SH-SY5Y (cell line): ENCODE measurements around the gene METRNL.

Experiments
- GATA2 ChIP-seq: IDR thresholded peaks from 2 replicates; pipeline ENCODE4 v1.6.1; 2011; ENCODE audit warnings: mild to moderate bottlenecking, low read depth, low read length
- GATA3 ChIP-seq: IDR thresholded peaks from 2 replicates; pipeline ENCODE4 v1.6.1; 2011; ENCODE audit warnings: low read depth, mild to moderate bottlenecking, low read length, moderate library complexity

DNA sequence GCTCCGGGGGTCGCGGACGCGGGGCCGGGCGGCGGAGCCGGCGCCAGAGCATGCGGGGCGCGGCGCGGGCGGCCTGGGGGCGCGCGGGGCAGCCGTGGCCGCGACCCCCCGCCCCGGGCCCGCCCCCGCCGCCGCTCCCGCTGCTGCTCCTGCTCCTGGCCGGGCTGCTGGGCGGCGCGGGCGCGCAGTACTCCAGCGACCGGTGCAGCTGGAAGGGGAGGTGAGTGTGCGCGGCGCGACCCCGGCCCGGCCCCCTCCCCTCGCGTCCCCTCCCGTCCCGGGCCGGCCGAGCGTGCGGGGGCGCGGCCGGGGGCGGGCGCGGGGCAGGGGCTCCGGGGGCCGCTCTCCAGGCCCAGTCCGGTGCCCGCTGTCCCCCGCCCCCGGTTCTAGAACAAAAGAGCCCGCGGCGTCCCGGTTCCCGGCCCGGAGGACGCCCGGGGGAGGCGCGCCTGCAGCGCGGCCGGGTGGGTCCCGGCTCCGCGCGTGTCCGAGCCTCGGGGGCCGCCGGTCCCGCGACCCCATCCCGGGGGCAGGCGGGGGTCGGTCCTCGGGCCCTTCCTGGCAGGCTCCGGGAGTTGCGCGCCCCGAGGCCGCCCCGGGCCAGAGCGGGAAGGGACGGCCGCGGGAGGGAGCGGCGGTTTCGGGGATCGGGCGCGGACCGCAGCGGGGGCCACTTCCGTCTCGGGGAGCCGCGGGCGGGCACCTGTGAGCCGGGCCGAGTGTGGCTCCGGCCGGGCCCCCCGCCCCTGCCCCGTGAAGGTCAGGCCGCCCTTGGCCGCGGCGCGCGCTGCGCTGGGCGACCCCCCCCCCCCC lies 563 bp downstream of the METRNL start:
- TF ChIP-seq GATA3 = no peak
- no peak for TF ChIP-seq GATA2
